Measurements from ENCODE around the gene KCNQ5.

Gene KCNQ5

GRCh38 chr6:72642435-72642834, 20.6 kb downstream of the KCNQ5 start:
- H3K27me3 ChIP-seq (ENCODE audit: control insufficient read depth, insufficient read depth, low read length): no peaks in the 10 kb centered on the region
- no peaks in the 10 kb centered on the region for H3K4me1 ChIP-seq (ENCODE audit: control insufficient read depth, low read depth, low read length)
- no peaks in the 10 kb centered on the region for H3K9me3 ChIP-seq (ENCODE audit: control insufficient read depth, low read depth, low read length)
- H3K36me3 ChIP-seq (ENCODE audit: control insufficient read depth, low read depth, low read length): no peaks in the 10 kb centered on the region
- no peak overlapping the region for H3K9ac ChIP-seq (ENCODE audit: low read length)
- H3K4me3 ChIP-seq (ENCODE audit: low read length): no peak overlapping the region
- no peak overlapping the region for H3K27ac ChIP-seq (ENCODE audit: low read length)

- Histone ChIP-seq H3K27ac (ENCODE audit: low read length) (no peak overlapping the region), H3K4me1 (ENCODE audit: control insufficient read depth, low read depth, low read length) (no peaks in the 10 kb centered on the region)
Measured at GRCh38 chr6:72643214-72643613, 21.4 kb downstream of the KCNQ5 start.

GRCh38 chr6:72646604-72647485, 25.0 kb downstream of the KCNQ5 start:
- no peaks in the 10 kb centered on the region for H3K27me3 ChIP-seq (ENCODE audit: control insufficient read depth, insufficient read depth, low read length)
- H3K27ac ChIP-seq (ENCODE audit: low read length): no peak overlapping the region
- no peaks in the 10 kb centered on the region for H3K36me3 ChIP-seq (ENCODE audit: control insufficient read depth, low read depth, low read length)
- no peaks in the 10 kb centered on the region for H3K4me1 ChIP-seq (ENCODE audit: control insufficient read depth, low read depth, low read length)
- no peaks in the 10 kb centered on the region for H3K9me3 ChIP-seq (ENCODE audit: control insufficient read depth, low read depth, low read length)
- H3K9ac ChIP-seq (ENCODE audit: low read length): no peak overlapping the region
- H3K4me3 ChIP-seq (ENCODE audit: low read length): no peak overlapping the region

More at GRCh38 chr6:72643214-72643613, 21.4 kb downstream of the KCNQ5 start:
- H3K27me3 ChIP-seq (ENCODE audit: control insufficient read depth, insufficient read depth, low read length): no peaks in the 10 kb centered on the region
- H3K9me3 ChIP-seq (ENCODE audit: control insufficient read depth, low read depth, low read length): no peaks in the 10 kb centered on the region
- H3K36me3 ChIP-seq (ENCODE audit: control insufficient read depth, low read depth, low read length): no peaks in the 10 kb centered on the region
- no peak overlapping the region for H3K9ac ChIP-seq (ENCODE audit: low read length)
- no peak overlapping the region for H3K4me3 ChIP-seq (ENCODE audit: low read length)

- no peaks in the 10 kb centered on the region for H3K4me1 ChIP-seq (ENCODE audit: control insufficient read depth, low read depth, low read length)
- H3K27me3 ChIP-seq (ENCODE audit: control insufficient read depth, insufficient read depth, low read length): no peaks in the 10 kb centered on the region
- no peaks in the 10 kb centered on the region for H3K9me3 ChIP-seq (ENCODE audit: control insufficient read depth, low read depth, low read length)
- no peaks in the 10 kb centered on the region for H3K36me3 ChIP-seq (ENCODE audit: control insufficient read depth, low read depth, low read length)
- H3K9ac ChIP-seq (ENCODE audit: low read length): no peak overlapping the region
- H3K4me3 ChIP-seq (ENCODE audit: low read length): no peak overlapping the region
- H3K27ac ChIP-seq (ENCODE audit: low read length): no peak overlapping the region
Measured at GRCh38 chr6:72647489-72647888, 25.6 kb downstream of the KCNQ5 start.

- Histone ChIP-seq H3K4me3 (ENCODE audit: low read length) (no peak overlapping the region), H3K36me3 (ENCODE audit: control insufficient read depth, low read depth, low read length) (no peaks in the 10 kb centered on the region), H3K27ac (ENCODE audit: low read length) (no peak overlapping the region), H3K9me3 (ENCODE audit: control insufficient read depth, low read depth, low read length) (no peaks in the 10 kb centered on the region), H3K27me3 (ENCODE audit: control insufficient read depth, insufficient read depth, low read length) (no peaks in the 10 kb centered on the region), H3K4me1 (ENCODE audit: control insufficient read depth, low read depth, low read length) (no peaks in the 10 kb centered on the region), H3K9ac (ENCODE audit: low read length) (no peak overlapping the region)
Measured at GRCh38 chr6:72649032-72649984, 27.4 kb downstream of the KCNQ5 start.

- Histone ChIP-seq H3K9me3 (ENCODE audit: control insufficient read depth, low read depth, low read length) (no peaks in the 10 kb centered on the region), H3K27ac (ENCODE audit: low read length) (no peak overlapping the region), H3K4me1 (ENCODE audit: control insufficient read depth, low read depth, low read length) (no peaks in the 10 kb centered on the region), H3K27me3 (ENCODE audit: control insufficient read depth, insufficient read depth, low read length) (no peaks in the 10 kb centered on the region), H3K4me3 (ENCODE audit: low read length) (no peak overlapping the region), H3K9ac (ENCODE audit: low read length) (no peak overlapping the region), H3K36me3 (ENCODE audit: control insufficient read depth, low read depth, low read length) (no peaks in the 10 kb centered on the region)
Measured at GRCh38 chr6:72650081-72650745, 28.3 kb downstream of the KCNQ5 start.

GRCh38 chr6:72651174-72651573, 29.3 kb downstream of the KCNQ5 start:
- no peaks in the 10 kb centered on the region for H3K36me3 ChIP-seq (ENCODE audit: control insufficient read depth, low read depth, low read length)
- no peaks in the 10 kb centered on the region for H3K4me1 ChIP-seq (ENCODE audit: control insufficient read depth, low read depth, low read length)
- H3K27ac ChIP-seq (ENCODE audit: low read length): no peak overlapping the region
- no peak overlapping the region for H3K4me3 ChIP-seq (ENCODE audit: low read length)
- no peak overlapping the region for H3K9ac ChIP-seq (ENCODE audit: low read length)
- no peaks in the 10 kb centered on the region for H3K27me3 ChIP-seq (ENCODE audit: control insufficient read depth, insufficient read depth, low read length)
- H3K9me3 ChIP-seq (ENCODE audit: control insufficient read depth, low read depth, low read length): no peaks in the 10 kb centered on the region

GRCh38 chr6:72651967-72652956, 30.4 kb downstream of the KCNQ5 start:
- no peaks in the 10 kb centered on the region for H3K36me3 ChIP-seq (ENCODE audit: control insufficient read depth, low read depth, low read length)
- H3K27ac ChIP-seq (ENCODE audit: low read length): no peak overlapping the region

GRCh38 chr6:72653026-72653425, 31.2 kb downstream of the KCNQ5 start:
- H3K36me3 ChIP-seq (ENCODE audit: control insufficient read depth, low read depth, low read length): no peaks in the 10 kb centered on the region
- H3K27ac ChIP-seq (ENCODE audit: low read length): no peak overlapping the region
- no peaks in the 10 kb centered on the region for H3K27me3 ChIP-seq (ENCODE audit: control insufficient read depth, insufficient read depth, low read length)
- no peak overlapping the region for H3K4me3 ChIP-seq (ENCODE audit: low read length)
- no peaks in the 10 kb centered on the region for H3K4me1 ChIP-seq (ENCODE audit: control insufficient read depth, low read depth, low read length)
- H3K9me3 ChIP-seq (ENCODE audit: control insufficient read depth, low read depth, low read length): no peaks in the 10 kb centered on the region
- H3K9ac ChIP-seq (ENCODE audit: low read length): no peak overlapping the region

More at GRCh38 chr6:72651967-72652956, 30.4 kb downstream of the KCNQ5 start:
- no peaks in the 10 kb centered on the region for H3K27me3 ChIP-seq (ENCODE audit: control insufficient read depth, insufficient read depth, low read length)
- no peaks in the 10 kb centered on the region for H3K4me1 ChIP-seq (ENCODE audit: control insufficient read depth, low read depth, low read length)
- H3K4me3 ChIP-seq (ENCODE audit: low read length): no peak overlapping the region
- H3K9ac ChIP-seq (ENCODE audit: low read length): no peak overlapping the region
- no peaks in the 10 kb centered on the region for H3K9me3 ChIP-seq (ENCODE audit: control insufficient read depth, low read depth, low read length)

GRCh38 chr6:72654071-72654621, 32.3 kb downstream of the KCNQ5 start:
- Histone ChIP-seq H3K4me1 (ENCODE audit: control insufficient read depth, low read depth, low read length) (no peaks in the 10 kb centered on the region), H3K9me3 (ENCODE audit: control insufficient read depth, low read depth, low read length) (no peaks in the 10 kb centered on the region), H3K36me3 (ENCODE audit: control insufficient read depth, low read depth, low read length) (no peaks in the 10 kb centered on the region), H3K4me3 (ENCODE audit: low read length) (no peak overlapping the region), H3K27ac (ENCODE audit: low read length) (no peak overlapping the region), H3K27me3 (ENCODE audit: control insufficient read depth, insufficient read depth, low read length) (no peaks in the 10 kb centered on the region), H3K9ac (ENCODE audit: low read length) (no peak overlapping the region)

Data from iPS-18a (cell line).